C1 segment of cervical spinal cord (tissue), 14 donors: ENCODE measurements around the gene MINDY4.
A peak's percentile ranks its signal among the peaks of the same experiment; 100 is the strongest.

ENCODE experiments used
- DNase-seq, 14 donors: peaks; one replicate each; lab custom pipeline; 2025; lab: John Stamatoyannopoulos, UW

MINDY4 gene

GRCh38 chr7:30771880-30772425 lies 736 bp downstream of the MINDY4 start:
- DNase-seq = no peak

GRCh38 chr7:30772984-30773383 lies 1.8 kb downstream of the MINDY4 start:
- no peak for DNase-seq

- DNase-seq = no peak
Observed at GRCh38 chr7:30775992-30776391, 4.8 kb downstream of the MINDY4 start.

GRCh38 chr7:30776971-30777370 lies 5.8 kb downstream of the MINDY4 start:
- no peak for DNase-seq

GRCh38 chr7:30778255-30779025 lies 7.2 kb downstream of the MINDY4 start:
- DNase-seq = no peak

- DNase-seq = no peak
Observed at GRCh38 chr7:30779574-30779973, 8.4 kb downstream of the MINDY4 start.

GRCh38 chr7:30780941-30781340 lies 9.7 kb downstream of the MINDY4 start:
- peak in 2 of 14 donors; percentile 13 to 40 for DNase-seq

- no peak for DNase-seq
Observed at GRCh38 chr7:30782690-30783089, 11.5 kb downstream of the MINDY4 start.

- DNase-seq = peak in 1 of 14 donors; percentile 46
Observed at GRCh38 chr7:30785786-30786185, 14.6 kb downstream of the MINDY4 start.

GRCh38 chr7:30787486-30787885 lies 16.3 kb downstream of the MINDY4 start:
- no peak for DNase-seq

GRCh38 chr7:30788640-30789333 lies 17.6 kb downstream of the MINDY4 start:
- no peak for DNase-seq

GRCh38 chr7:30789334-30789711 lies 18.1 kb downstream of the MINDY4 start:
- DNase-seq = no peak

- DNase-seq = no peak
Observed at GRCh38 chr7:30790356-30790755, 19.1 kb downstream of the MINDY4 start.

GRCh38 chr7:30791114-30791513 lies 19.9 kb downstream of the MINDY4 start:
- DNase-seq = no peak

GRCh38 chr7:30795161-30795948 lies 24.1 kb downstream of the MINDY4 start:
- DNase-seq = no peak

GRCh38 chr7:30796105-30796869 lies 25.1 kb downstream of the MINDY4 start:
- no peak for DNase-seq

GRCh38 chr7:30797176-30798040 lies 26.2 kb downstream of the MINDY4 start:
- DNase-seq = no peak

- DNase-seq = peak in 1 of 14 donors; percentile 88
Observed at GRCh38 chr7:30799206-30799975, 28.2 kb downstream of the MINDY4 start.

GRCh38 chr7:30799976-30800661 lies 28.9 kb downstream of the MINDY4 start:
- DNase-seq = no peak
